GM23338 (cell line): ENCODE measurements around the gene CARD9. TPM values are rescaled to one million over a fixed set of nuclear protein-coding genes. Genes with fewer than 3 reads are reported as not detected.

Experiments used
- ATAC-seq: fragments of 200-7000 bp; cut with Tn5 transposase; 3 replicates; pipeline ENCODE4 v1.9.1; 2020
- DNase-seq: peaks from one replicate; pipeline ENCODE4 v3.0.0-alpha.2; 2015; ENCODE audit warnings: low spot score
- H2AFZ ChIP-seq: fragments of 200-600 bp; sonication (generic); 2 replicates; pipeline ENCODE4 v1.8.0; 2016; ENCODE audit warnings: antibody characterized with exemption, mild to moderate bottlenecking, moderate library complexity
- H3F3A ChIP-seq: fragments of 200-600 bp; sonication (generic); replicated peaks from 2 replicates; pipeline ENCODE4 v1.8.0; 2017; ENCODE audit warnings: antibody characterized with exemption, mixed run types, low read depth
- H3K27ac ChIP-seq: fragments of 200-600 bp; sonication (generic); 2 replicates; pipeline ENCODE4 v1.6.1; 2016; ENCODE audit warnings: low read depth
- H3K27me3 ChIP-seq: fragments of 200-600 bp; sonication (generic); 2 replicates; pipeline ENCODE4 v1.8.0; 2016; ENCODE audit warnings: mild to moderate bottlenecking, mixed run types, moderate library complexity; ENCODE audit not compliant: insufficient read depth
- H3K36me3 ChIP-seq: fragments of 200-600 bp; sonication (generic); 2 replicates; pipeline ENCODE4 v1.8.0; 2016; ENCODE audit warnings: mild to moderate bottlenecking; ENCODE audit not compliant: insufficient read depth
- H3K4me1 ChIP-seq: fragments of 200-600 bp; sonication (generic); 2 replicates; pipeline ENCODE4 v1.8.0; 2016; ENCODE audit warnings: mild to moderate bottlenecking, moderate library complexity; ENCODE audit not compliant: insufficient read depth
- H3K4me2 ChIP-seq: fragments of 200-600 bp; sonication (generic); 2 replicates; pipeline ENCODE4 v1.7.1; 2017; ENCODE audit warnings: mixed run types
- H3K4me3 ChIP-seq: fragments of 200-600 bp; sonication (generic); 2 replicates; pipeline ENCODE4 v1.6.1; 2016; ENCODE audit warnings: mixed run types
- H3K79me2 ChIP-seq: fragments of 200-600 bp; sonication (generic); replicated peaks from 2 replicates; pipeline ENCODE4 v1.8.0; 2017; ENCODE audit warnings: mild to moderate bottlenecking; ENCODE audit not compliant: insufficient read depth
- H3K9me2 ChIP-seq: fragments of 200-600 bp; sonication (generic); 2 replicates; pipeline ENCODE4 v1.8.0; 2017; ENCODE audit not compliant: insufficient read depth
- H4K20me1 ChIP-seq: fragments of 200-600 bp; sonication (generic); replicated peaks from 2 replicates; pipeline ENCODE4 v1.8.0; 2017; ENCODE audit warnings: mild to moderate bottlenecking; ENCODE audit not compliant: insufficient read depth
- H3K27ac Mint-ChIP-seq: 2 replicates; pipeline ENCODE4 v1.8.0; 2020; ENCODE audit warnings: inconsistent platforms, mild to moderate bottlenecking, moderate library complexity, mixed read lengths
- H3K27me3 Mint-ChIP-seq: 3 replicates; pipeline ENCODE4 v1.8.0; 2022; ENCODE audit warnings: low read depth, mild to moderate bottlenecking, moderate library complexity, mixed read lengths, inconsistent platforms; ENCODE audit not compliant: insufficient read depth, poor library complexity
- H3K36me3 Mint-ChIP-seq: 3 replicates; pipeline ENCODE4 v1.8.0; 2021; ENCODE audit warnings: low read depth, mild to moderate bottlenecking, inconsistent platforms, moderate library complexity, mixed read lengths
- H3K4me1 Mint-ChIP-seq: 3 replicates; pipeline ENCODE4 v1.8.0; 2020; ENCODE audit warnings: mild to moderate bottlenecking, inconsistent platforms, mixed read lengths
- H3K4me3 Mint-ChIP-seq: 3 replicates; pipeline ENCODE4 v1.8.0; 2021; ENCODE audit warnings: moderate library complexity, mild to moderate bottlenecking, inconsistent platforms, mixed read lengths
- H3K9me3 Mint-ChIP-seq: 3 replicates; pipeline ENCODE4 v1.8.0; 2020; ENCODE audit warnings: moderate library complexity, mild to moderate bottlenecking, inconsistent platforms, mixed read lengths
- CREB1 ChIP-seq: fragments of 250-450 bp; sonication (Bioruptor Pico); IDR thresholded peaks from 2 replicates; pipeline ENCODE4 v1.5.0; 2020; ENCODE audit warnings: low read depth, mild to moderate bottlenecking, moderate library complexity
- CTCF ChIP-seq, 2 experiments: fragments of 200-600 bp in 1 of 2; sonication (generic) in 1 of 2; conservative IDR thresholded peaks; 2 replicates each; pipeline versions ENCODE4 v1.5.1 to v1.6.1; 2016 to 2017; ENCODE audit warnings: antibody characterized with exemption in 2 of 2, low read depth in 2 of 2, mild to moderate bottlenecking in 2 of 2, moderate library complexity in 1 of 2
- EZH2 ChIP-seq: fragments of 200-600 bp; sonication (generic); IDR thresholded peaks from one replicate; pipeline ENCODE4 v1.8.0; 2017; ENCODE audit warnings: antibody characterized with exemption, mild to moderate bottlenecking, low read depth; ENCODE audit not compliant: unreplicated experiment
- EZH2phosphoT487 ChIP-seq: fragments of 200-600 bp; sonication (generic); IDR thresholded peaks from one replicate; pipeline ENCODE4 v1.8.1; 2018; ENCODE audit warnings: antibody characterized with exemption; ENCODE audit not compliant: unreplicated experiment
- JUNB ChIP-seq: IDR thresholded peaks from one replicate; pipeline ENCODE4 v1.6.1; 2016; ENCODE audit warnings: antibody characterized with exemption; ENCODE audit not compliant: unreplicated experiment
- NANOG ChIP-seq: IDR thresholded peaks from 2 replicates; pipeline ENCODE4 v1.6.1; 2016; ENCODE audit warnings: antibody characterized with exemption, borderline replicate concordance
- REST ChIP-seq: IDR thresholded peaks from one replicate; pipeline ENCODE4 v1.6.1; 2018; ENCODE audit warnings: antibody characterized with exemption; ENCODE audit not compliant: unreplicated experiment
- STAT1 ChIP-seq: IDR thresholded peaks from one replicate; pipeline ENCODE4 v1.6.1; 2016; ENCODE audit warnings: antibody characterized with exemption; ENCODE audit not compliant: unreplicated experiment
- ZNF114 ChIP-seq: fragments of 250-450 bp; sonication (Bioruptor Pico); IDR thresholded peaks from 2 replicates; pipeline ENCODE4 v1.5.0; 2020; ENCODE audit warnings: mild to moderate bottlenecking, moderate library complexity
- ZNF331 ChIP-seq: fragments of 250-450 bp; sonication (Bioruptor Pico); IDR thresholded peaks from 2 replicates; pipeline ENCODE4 v1.5.0; 2020; ENCODE audit warnings: low read depth, mild to moderate bottlenecking, moderate library complexity
- polyA plus RNA-seq: library from polyadenylated mRNA; unstranded; fragments of >200 nt; fragmentation: Nextera tagmentation; extraction: Ambion mirVana; gene quantifications from 2 replicates; pipeline ENCODE4 v1.2.1, GENCODE V29; 2016
- total RNA-seq: library from RNA; depleted of rRNA; stranded (reverse); fragments of >200 nt; shearing (Covaris generic); gene quantifications from 2 replicates; pipeline ENCODE4 v1.2.3, GENCODE V29; 2014

Gene CARD9
- total and polyA plus RNA-seq, 2 experiments from 2014 or later, result 0.49 to 0.63 TPM

GRCh38 chr9:136403915-136404800 lies 30.7 kb upstream of the CARD9 start:
- Mint-ChIP-seq H3K27ac (no peak overlapping the region), H3K27me3 (peaks cover 16% of the 10 kb centered on the region), H3K36me3 (peaks cover 66% of the 10 kb centered on the region), H3K4me1 (peaks cover 9% of the 10 kb centered on the region), H3K4me3 (no peak overlapping the region), H3K9me3 (no peaks in the 10 kb centered on the region; the same call in 2 of the 3 replicates)
- peaks cover 27% of the 10 kb centered on the region for H3F3A ChIP-seq
- peaks cover 8% of the 10 kb centered on the region for H4K20me1 ChIP-seq
- H3K4me1 ChIP-seq, result peaks cover 5% of the 10 kb centered on the region; the same call in 1 of the 2 replicates
- H3K9me2 ChIP-seq, result no peaks in the 10 kb centered on the region
- no peak overlapping the region for H3K27ac ChIP-seq
- ATAC-seq (no peak), DNase-seq (no peak)
- TF ChIP-seq ZNF114 (CRISPR knock-in tag) (no peak), CREB1 (no peak), EZH2phosphoT487 (no peak), EZH2 (no peak), STAT1 (no peak), CTCF (conservative IDR thresholded peaks at IDR 0.05; ENCODE audit: low read depth in 2 of 2) (no peak), ZNF331 (CRISPR knock-in tag) (no peak), JUNB (no peak), NANOG (no peak), REST (no peak)
- H3K4me3 ChIP-seq, result no peak overlapping the region
- H3K4me2 ChIP-seq, result no peak overlapping the region
- H3K79me2 ChIP-seq, result peaks cover 20% of the 10 kb centered on the region
- H3K36me3 ChIP-seq, result peaks cover 25% of the 10 kb centered on the region
- H3K27me3 ChIP-seq, result no peaks in the 10 kb centered on the region
- no peak overlapping the region for H2AFZ ChIP-seq
